NCI-H510A treated with DMSO at 0.1 percent for 48 hours (cell line): ENCODE results near the gene MYT1.

Source experiments
- DNase-seq: peaks from one replicate; lab custom pipeline; 2025; lab: John Stamatoyannopoulos, UW

MYT1 gene

GRCh38 chr20:64245746-64246595 lies 81.7 kb downstream of the MYT1 start:
- no peak for DNase-seq

GRCh38 chr20:64246616-64247306 lies 82.5 kb downstream of the MYT1 start:
- no peak for DNase-seq

GRCh38 chr20:64247307-64247618 lies 83.0 kb downstream of the MYT1 start:
- DNase-seq = no peak

- DNase-seq = no peak
Measured at GRCh38 chr20:64247970-64248841, 84.0 kb downstream of the MYT1 start.

GRCh38 chr20:64250027-64250426 lies 85.8 kb downstream of the MYT1 start:
- DNase-seq = no peak

- no peak for DNase-seq
Measured at GRCh38 chr20:64253000-64253383, 88.7 kb downstream of the MYT1 start.

GRCh38 chr20:64253443-64253842 lies 89.2 kb downstream of the MYT1 start:
- DNase-seq = no peak

- DNase-seq = no peak
Measured at GRCh38 chr20:64254156-64254555, 89.9 kb downstream of the MYT1 start.

GRCh38 chr20:64254571-64255360 lies 90.5 kb downstream of the MYT1 start:
- no peak for DNase-seq

- DNase-seq = peak; percentile 70
Measured at GRCh38 chr20:64255361-64256281, 91.4 kb downstream of the MYT1 start, which contains the start of gene PCMTD2. Gene PCMTD2 (plus strand): TSS chr20:64255748. CDS start chr20:64259966, 4,218 bp downstream.

- DNase-seq = peak; percentile 8
Measured at GRCh38 chr20:64256282-64256935, 92.2 kb downstream of the MYT1 start.

GRCh38 chr20:64257107-64257757 lies 93.0 kb downstream of the MYT1 start:
- no peak for DNase-seq

- DNase-seq = no peak
Measured at GRCh38 chr20:64258071-64258823, 94.0 kb downstream of the MYT1 start.

GRCh38 chr20:64260239-64260638 lies 96.0 kb downstream of the MYT1 start:
- DNase-seq = no peak

- DNase-seq = no peak
Measured at GRCh38 chr20:64261138-64261537, 96.9 kb downstream of the MYT1 start.

GRCh38 chr20:64264091-64264490 lies 99.8 kb downstream of the MYT1 start:
- no peak for DNase-seq

- no peak for DNase-seq
Measured at GRCh38 chr20:64265201-64265600, 100.9 kb downstream of the MYT1 start.

GRCh38 chr20:64266988-64267387 lies 102.7 kb downstream of the MYT1 start:
- no peak for DNase-seq

- no peak for DNase-seq
Measured at GRCh38 chr20:64268174-64268573, 103.9 kb downstream of the MYT1 start.
